ENCODE data around the gene USP50. TPM values are rescaled to one million over a fixed set of nuclear protein-coding genes. Genes with fewer than 3 reads are reported as not detected.
"Not testable (repeated sequence)": the region's sequence is repeated elsewhere in the genome, so short reads cannot be mapped to it uniquely, and the experiment has no call there.

USP50 gene
- total RNA-seq, result 0.43 TPM

- DNase-seq (ENCODE audit: low spot score) (no peak), ATAC-seq (no peak)
These were observed at the start of gene USP50 for GRCh38 chr15:50546566-50546965. Gene USP50 (minus strand): TSS chr15:50546666. CDS start chr15:50546525, 141 bp downstream.

DNA sequence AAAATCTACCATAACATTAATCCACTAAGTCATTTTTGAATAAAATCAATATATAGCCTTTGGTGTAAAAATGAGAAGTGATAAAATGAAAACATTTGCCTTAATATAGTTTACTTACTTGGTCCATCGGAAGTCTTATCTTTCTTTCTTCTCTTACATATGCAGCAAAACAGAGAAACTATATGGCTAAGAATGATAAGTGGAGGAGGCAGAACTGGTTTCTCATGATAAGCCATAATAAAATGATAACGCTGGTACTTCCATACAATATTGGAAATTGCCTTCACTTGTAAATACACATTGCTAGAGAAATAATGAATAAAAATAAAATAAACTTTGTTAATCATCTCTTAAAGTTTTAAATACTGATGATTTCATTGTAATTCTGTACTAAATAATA, 47.8 kb upstream of the USP50 start:
- no peak for DNase-seq (ENCODE audit: low spot score)
- ATAC-seq, result no peak

DNA sequence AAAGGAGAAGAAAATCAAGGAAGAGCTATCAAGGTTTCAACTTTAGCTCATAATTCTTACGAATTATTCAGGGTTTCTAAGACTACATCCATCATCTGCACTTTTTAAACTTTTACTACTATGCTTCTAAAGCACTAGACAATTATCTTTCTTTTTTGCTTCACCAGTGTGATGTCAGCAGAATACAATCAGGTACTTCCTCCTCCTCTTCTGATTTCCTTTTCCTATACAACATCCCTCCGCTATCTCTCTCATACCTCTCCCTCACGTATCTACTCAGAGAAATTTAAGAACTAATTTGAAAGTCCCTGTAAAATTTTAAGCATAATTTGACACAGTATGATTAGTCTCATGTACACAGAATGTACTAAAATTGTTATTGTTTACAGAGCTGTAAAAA, 47.3 kb upstream of the USP50 start:
- ATAC-seq (no peak), DNase-seq (ENCODE audit: low spot score) (no peak)

DNA sequence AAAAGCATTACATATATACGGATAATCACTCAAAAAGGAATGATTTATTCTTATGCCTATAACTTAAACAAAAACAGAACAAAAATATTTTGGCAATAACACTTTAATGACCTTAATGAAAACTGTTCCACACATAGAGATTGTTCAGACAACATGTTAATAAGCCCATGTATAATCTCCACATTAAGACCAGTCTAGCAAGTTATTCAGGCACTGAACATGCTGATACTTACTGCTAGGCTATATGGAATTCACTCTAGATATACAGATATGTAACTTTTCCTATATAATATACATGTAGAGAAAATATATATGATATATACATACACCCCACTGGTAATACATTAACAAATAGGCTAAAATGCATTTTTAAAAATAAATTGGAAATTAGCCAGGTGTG, 43.8 kb upstream of the USP50 start:
- DNase-seq (ENCODE audit: low spot score) (no peak), ATAC-seq (no peak)

DNA sequence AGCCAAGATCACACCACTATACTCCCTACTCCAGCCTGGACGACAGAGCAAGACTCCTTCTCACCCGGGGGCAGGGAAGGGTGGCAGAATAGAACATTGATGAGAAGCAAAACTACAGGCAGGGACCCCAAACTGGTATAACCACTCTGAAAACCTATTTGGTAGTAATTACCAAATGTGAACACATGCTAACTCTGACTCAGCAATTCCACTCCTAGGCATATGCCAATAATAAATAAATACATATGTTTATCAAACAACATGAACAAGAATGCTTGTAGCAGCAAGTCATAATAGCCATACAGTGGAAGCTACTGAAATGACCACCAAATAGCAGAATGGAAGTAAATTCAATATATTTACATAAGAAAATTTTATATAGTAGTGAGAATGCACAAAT, 31.0 kb upstream of the USP50 start:
- no peak for DNase-seq (ENCODE audit: low spot score)
- no peak for ATAC-seq

GRCh38 chr15:50576166-50576565, 29.7 kb upstream of the USP50 start:
- ATAC-seq, result peak; percentile 17

GRCh38 chr15:50573842-50574241, 27.4 kb upstream of the USP50 start:
- DNase-seq (ENCODE audit: low spot score); ATAC-seq: not testable (repeated sequence)

More at GRCh38 chr15:50576166-50576565, 29.7 kb upstream of the USP50 start:
- DNase-seq (ENCODE audit: low spot score), result no peak

GRCh38 chr15:50563756-50564155, 17.3 kb upstream of the USP50 start:
- DNase-seq (ENCODE audit: low spot score) (no peak), ATAC-seq (no peak)

DNA sequence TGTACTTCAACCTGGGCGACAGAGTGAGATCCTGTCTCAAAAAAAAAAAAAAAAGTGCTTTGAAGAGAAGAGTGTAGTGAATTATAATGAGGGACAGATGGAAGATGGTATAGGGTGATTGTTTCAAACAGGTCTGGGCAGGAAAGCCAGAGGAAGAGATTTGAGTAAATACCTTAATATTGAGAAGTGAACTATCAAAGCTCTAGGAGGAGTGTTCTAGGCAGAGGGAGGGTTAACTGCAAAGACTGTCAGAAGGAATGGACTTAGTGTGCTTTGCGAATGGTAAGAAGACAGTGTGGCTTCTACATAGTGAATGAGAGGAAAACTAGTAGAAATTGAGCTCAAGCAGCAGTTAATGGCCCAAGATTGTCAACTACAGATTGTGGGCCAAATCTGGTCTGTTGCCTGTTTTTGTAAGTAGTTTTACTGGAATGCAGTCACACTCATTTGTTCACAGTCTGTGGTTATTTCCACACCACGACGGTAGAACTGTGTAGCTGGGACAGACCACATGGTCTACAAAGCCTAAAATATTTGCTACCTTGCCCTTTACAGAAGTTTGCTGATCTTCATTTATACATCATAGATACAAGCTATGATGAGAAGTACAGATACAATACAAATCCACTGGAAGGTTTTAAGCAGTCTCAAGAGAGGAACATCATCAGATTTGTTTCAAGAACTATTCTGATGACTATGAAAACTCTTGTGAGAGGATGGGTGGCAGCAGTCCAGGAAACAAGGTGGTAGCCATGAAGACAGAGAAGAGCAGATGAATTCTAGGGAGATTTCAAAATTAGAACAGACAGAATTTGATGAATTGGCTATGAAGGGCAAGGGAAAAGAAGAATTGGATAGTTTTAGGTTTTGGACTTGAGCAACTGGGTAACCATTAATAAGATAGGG, 16.5 kb upstream of the USP50 start:
- DNase-seq (ENCODE audit: low spot score), result no peak
- no peak for ATAC-seq

GRCh38 chr15:50558012-50558411, 11.5 kb upstream of the USP50 start:
- no peak for ATAC-seq
- no peak for DNase-seq (ENCODE audit: low spot score)

- ATAC-seq (no peak), DNase-seq (ENCODE audit: low spot score) (no peak)
These were observed 10.3 kb upstream of the USP50 start for GRCh38 chr15:50556642-50557371.

- ATAC-seq (no peak), DNase-seq (ENCODE audit: low spot score) (no peak)
These were observed 5.8 kb upstream of the USP50 start for GRCh38 chr15:50552238-50552637.

DNA sequence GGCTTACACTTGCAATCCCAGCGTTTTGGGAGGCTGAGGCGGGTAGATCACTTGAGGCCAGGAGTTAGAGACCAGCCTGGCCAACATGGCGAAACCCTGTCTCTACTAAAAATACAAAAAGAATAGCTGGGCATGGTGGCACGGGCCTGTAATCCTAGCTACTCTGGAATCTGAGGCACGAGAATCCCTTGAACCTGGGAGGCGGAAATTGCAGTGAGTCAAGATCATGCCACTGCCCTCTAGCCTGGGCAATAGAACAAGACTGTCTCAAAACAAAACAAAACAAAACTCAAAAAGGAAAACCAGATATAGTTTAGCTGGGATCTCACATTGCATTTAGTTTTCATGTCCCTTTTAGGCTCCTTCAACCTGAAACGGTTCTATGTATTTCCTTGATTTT, 2.9 kb upstream of the USP50 start:
- ATAC-seq (no peak), DNase-seq (ENCODE audit: low spot score) (no peak)

GRCh38 chr15:50544368-50544767, 2.1 kb downstream of the USP50 start:
- no peak for DNase-seq (ENCODE audit: low spot score)
- ATAC-seq, result no peak

GRCh38 chr15:50543556-50543955, 2.9 kb downstream of the USP50 start:
- ATAC-seq (no peak), DNase-seq (ENCODE audit: low spot score) (no peak)

GRCh38 chr15:50542887-50543210, 3.6 kb downstream of the USP50 start:
- DNase-seq (ENCODE audit: low spot score), result no peak
- ATAC-seq, result no peak

GRCh38 chr15:50531766-50532165, 14.7 kb downstream of the USP50 start:
- ATAC-seq, result no peak
- no peak for DNase-seq (ENCODE audit: low spot score)

- DNase-seq (ENCODE audit: low spot score) (no peak), ATAC-seq (no peak)
These were observed 15.3 kb downstream of the USP50 start for GRCh38 chr15:50531163-50531562.

DNA sequence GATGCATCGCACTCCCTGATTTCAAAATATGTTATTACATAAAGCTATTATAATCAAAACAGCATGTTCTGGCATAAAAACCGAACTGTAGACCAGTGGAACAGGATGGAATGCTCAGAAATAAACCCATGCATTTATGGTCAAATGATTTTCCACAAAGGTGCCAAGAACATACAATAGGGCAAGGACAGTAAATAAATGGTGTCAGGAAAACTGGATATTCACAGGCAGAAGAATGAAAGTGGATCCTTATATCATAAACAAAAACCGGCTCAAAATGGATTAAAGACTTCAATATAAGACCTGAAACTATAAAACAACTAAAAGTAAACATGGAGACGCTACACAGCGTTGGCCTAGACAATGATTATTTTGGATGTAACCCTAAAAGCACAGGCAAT, 22.6 kb downstream of the USP50 start:
- DNase-seq (ENCODE audit: low spot score) (no peak), ATAC-seq (no peak)

- DNase-seq (ENCODE audit: low spot score) (no peak), ATAC-seq (no peak)
These were observed 26.6 kb downstream of the USP50 start for GRCh38 chr15:50519740-50520425.

GRCh38 chr15:50513001-50513400, 33.5 kb downstream of the USP50 start:
- no peak for DNase-seq (ENCODE audit: low spot score)
- ATAC-seq, result no peak

- ATAC-seq, result peak; percentile 40
- no peak for DNase-seq (ENCODE audit: low spot score)
These were observed 40.3 kb downstream of the USP50 start for GRCh38 chr15:50506121-50506520.

All from left lobe of liver (tissue), 2 donors.